Head of caudate nucleus (tissue), 42 donors: ENCODE data around the gene F8.
"Not testable (repeated sequence)": the region's sequence is repeated elsewhere in the genome, so short reads cannot be mapped to it uniquely, and the experiment has no call there.

Source experiments
- DNase-seq, 42 donors: peaks; one replicate each; pipeline versions ENCODE4 v3.0.0 to v3.0.0-alpha.2; 2020 to 2021; ENCODE audit warnings: mixed read lengths in 7 of 42
- intact Hi-C: fragments of 100-400 bp; cut with DNase I; formaldehyde crosslinking; loops from one replicate; pipeline ENCODE4 v1.15.0; 2022

Gene F8

GRCh38 chrX:154829134-154829533 lies 193.4 kb downstream of the F8 start:
- no peak for DNase-seq
- intact Hi-C loops = no loop called here

- intact Hi-C loops = no loop called here
- DNase-seq = no peak
Observed at GRCh38 chrX:154828016-154828408, 194.5 kb downstream of the F8 start.

GRCh38 chrX:154827194-154828015 lies 195.1 kb downstream of the F8 start:
- intact Hi-C loops = no loop called here
- DNase-seq = no peak

- intact Hi-C loops, DNase-seq: not testable (repeated sequence)
Observed at GRCh38 chrX:154825586-154825985, 196.9 kb downstream of the F8 start.

DNA sequence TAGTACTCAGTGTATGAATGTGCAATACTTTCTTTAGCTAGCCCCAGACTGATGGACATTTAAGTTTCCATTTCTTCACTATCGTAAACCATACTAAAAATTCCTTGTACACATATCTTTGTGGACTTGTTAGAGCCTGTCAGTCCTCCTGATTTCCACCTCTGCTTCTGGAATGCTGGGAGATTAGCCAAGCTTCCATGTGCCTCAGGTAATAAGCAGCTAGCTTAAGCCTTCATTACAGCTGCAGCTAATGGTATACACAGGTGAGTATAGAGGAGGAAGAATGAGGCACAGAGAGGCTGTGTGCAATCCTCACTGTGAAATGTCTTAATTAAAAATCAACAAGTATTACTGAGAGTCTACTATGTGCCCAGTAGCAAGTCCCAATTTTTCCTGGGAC lies 197.9 kb downstream of the F8 start:
- no peak for DNase-seq
- intact Hi-C loops = no loop called here

GRCh38 chrX:154822029-154822428 lies 200.5 kb downstream of the F8 start:
- DNase-seq = no peak
- intact Hi-C loops = no loop called here

DNA sequence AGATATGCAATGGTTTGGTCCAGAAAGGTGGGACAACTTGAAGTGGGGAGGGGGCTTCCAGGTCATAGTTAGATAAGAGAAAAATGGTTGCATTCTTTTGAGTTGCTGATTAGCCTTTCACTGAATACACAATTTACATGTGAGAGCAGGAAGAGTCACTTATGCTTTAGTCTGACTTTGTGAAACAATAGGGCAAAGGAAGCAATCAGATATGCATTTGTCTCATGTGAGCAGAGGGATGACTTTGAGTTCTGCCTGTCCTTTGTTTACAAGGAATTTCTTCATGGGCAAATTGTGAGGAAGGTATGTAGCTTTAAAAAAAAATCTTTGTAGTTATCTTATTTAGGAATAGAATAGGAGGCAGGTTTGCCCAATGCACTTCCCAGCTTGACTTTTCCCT lies 201.0 kb downstream of the F8 start:
- intact Hi-C loops = no loop called here
- DNase-seq = no peak

DNA sequence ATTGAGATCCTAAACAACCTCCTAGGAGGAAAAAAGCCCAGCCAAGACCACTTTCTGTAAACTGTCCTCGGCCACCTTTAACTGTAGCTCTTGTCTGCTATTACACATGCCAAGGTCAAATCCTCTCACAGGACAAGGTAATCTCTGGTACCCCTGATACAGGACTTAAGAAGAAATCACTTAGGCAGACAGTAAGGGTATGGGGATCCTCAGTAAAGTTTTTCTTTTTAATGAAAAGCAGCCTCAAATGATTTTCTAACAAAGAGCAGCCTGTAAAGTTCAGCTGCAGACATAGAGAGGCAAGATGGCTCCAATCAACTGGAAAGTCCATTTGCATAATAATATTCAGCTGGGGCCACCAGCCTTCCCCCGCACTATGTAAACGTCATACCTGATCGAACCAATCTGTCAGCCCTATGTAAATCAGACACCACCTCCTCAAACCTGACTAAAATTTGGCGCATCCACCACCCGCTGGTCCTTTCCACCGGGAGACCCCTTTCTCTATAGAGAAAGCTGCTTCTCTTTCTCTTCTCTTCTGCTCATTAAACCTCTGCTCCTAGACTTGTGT lies 202.7 kb downstream of the F8 start:
- no peak for DNase-seq
- intact Hi-C loops = no loop called here

DNA sequence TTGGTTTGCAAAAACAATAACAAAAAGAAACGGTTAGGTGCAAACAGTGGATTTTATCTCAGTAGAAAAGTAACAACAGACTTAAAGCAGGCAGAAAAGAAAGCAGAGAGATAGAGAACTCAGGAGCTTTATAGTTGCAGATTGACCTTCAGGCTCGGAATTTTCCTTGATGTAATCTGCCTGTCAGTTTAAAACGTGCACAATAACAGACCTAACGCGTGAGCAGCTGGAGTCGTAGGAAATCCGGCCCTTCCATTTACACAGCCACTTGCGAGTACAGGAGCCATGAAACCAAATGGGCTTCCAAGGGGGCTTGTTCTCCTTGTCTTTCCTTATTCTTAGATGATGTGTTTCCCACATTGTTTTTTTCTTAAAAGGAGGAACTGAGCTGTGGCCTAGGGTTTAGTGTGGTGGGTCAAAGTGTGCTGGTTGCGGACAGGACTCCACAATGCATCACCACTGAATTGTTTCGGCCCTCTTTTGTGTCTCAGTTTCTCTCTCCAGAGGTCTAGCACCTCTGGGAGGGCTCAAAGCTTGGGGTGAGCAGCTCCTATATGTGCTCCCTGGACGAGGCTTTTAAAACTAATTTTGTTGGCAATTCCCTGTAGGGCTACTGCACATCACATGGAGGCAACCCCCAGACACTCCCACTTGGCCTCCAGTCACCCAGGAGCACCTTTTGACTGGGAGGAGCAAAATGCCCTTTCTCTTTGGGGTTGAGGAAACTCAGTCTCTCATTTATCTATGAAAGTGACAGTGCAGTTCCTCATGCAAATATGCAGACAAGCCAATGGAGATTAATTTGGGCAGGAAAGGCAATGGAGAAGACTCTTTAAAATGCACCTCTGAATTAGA lies 203.4 kb downstream of the F8 start:
- intact Hi-C loops = no loop called here
- no peak for DNase-seq

GRCh38 chrX:154817048-154817618 lies 205.4 kb downstream of the F8 start:
- DNase-seq, intact Hi-C loops: not testable (repeated sequence)

GRCh38 chrX:154816326-154816898 lies 206.1 kb downstream of the F8 start:
- DNase-seq, intact Hi-C loops: not testable (repeated sequence)

DNA sequence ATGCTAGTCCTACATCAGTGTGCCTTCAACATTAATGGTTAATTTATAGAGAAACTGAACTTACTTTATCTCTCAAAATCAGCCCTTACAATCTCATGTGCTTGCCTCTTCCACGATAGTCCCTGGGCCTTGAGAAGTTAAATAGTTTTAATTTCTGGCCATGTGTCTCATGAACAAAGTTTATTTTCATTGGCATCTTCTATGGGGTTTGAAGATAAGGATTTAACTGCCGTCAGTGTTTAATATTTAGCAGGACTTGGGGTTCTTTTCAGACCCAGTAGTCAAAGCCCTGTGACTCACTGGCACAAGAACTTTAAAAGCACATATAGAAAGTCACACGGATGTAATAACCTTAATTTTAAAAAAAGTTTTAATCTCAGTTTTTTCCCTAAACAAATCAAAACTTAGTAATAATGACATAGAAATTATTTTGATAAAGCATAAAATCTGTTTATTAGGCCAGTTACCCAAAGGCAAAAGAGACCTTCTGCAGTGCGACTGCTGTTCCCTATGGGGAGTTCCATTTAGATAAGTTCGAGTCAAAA lies 207.2 kb downstream of the F8 start:
- intact Hi-C loops = no loop called here
- DNase-seq = no peak

DNA sequence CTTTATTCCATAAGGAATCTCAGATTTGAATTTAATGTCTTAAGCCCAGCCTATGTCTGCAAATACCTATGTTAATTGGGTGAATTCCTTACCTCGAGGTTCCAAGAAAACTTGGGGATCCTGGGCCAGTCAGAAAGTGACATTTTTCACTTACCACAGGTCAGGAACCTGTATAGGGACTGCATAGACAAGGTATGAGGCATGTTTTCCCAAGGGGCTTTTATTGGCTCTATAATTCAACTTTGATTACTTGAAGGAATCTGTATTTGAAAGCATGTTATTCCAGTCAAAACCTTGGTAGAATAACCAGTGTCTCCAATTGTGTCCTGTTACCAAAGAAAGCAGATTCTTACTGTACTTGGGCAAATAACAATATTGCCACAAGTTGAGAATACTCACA lies 208.7 kb downstream of the F8 start:
- intact Hi-C loops = no loop called here
- no peak for DNase-seq

- DNase-seq = no peak
- intact Hi-C loops = no loop called here
Observed at GRCh38 chrX:154812341-154813101, 210.0 kb downstream of the F8 start.

DNA sequence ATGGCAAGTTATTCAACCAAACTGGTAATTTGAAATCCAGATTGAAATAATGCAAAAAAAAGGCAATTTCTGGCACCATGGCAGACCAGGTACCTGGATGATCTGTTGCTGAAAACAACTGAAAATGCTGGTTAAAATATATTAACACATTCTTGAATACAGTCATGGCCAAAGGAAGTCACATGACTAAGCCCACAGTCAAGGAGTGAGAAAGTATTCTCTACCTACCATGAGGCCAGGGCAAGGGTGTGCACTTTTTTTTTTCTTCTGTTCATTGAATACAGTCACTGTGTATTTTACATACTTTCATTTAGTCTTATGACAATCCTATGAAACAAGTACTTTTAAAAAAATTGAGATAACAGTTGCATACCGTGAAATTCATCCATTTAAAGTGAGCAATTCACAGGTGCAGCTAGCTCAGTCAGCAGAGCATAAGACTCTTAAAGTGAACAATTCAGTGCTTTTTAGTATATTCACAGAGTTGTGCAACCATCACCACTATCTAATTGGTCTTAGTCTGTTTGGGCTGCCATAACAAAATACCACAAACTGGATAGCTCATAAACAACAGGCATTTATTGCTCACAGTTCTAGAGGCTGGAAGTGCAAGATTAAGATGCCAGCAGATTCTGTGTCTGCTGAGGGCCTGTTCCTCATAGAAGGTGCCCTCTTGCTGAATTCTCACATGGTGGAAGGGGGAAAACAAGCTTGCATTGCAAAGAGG lies 212.4 kb downstream of the F8 start:
- intact Hi-C loops = no loop called here
- no peak for DNase-seq

- intact Hi-C loops = no loop called here
- DNase-seq = no peak
Observed at GRCh38 chrX:154806837-154807501, 215.6 kb downstream of the F8 start.

DNA sequence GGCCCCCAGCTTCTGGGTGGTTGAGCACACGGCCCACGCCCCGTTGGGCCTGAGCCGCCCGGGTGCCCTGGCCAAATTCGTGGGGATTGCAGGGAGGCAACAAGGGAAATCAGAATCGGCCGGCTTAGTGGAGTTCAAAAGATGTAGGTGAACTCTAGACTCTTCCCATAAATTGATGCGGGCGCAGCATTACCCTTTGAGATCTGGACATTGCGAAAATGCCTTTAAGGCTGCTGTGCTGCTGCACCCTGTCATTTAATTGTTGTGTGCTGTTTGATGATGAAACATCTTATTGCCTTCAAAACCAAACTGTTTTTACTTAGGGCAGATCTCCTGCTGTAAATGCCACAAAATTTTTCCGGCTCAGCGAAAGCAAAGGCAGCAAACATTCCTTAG lies 216.8 kb downstream of the F8 start:
- DNase-seq = no peak
- intact Hi-C loops = loop anchor here (2.0 kb wide), 1 partner anchor 43 kb away; the partner anchor contains the start of gene DKC1
